Esophagus muscularis mucosa (tissue), 4 donors: ENCODE data around the gene ALDH3B1.
"Not testable (repeated sequence)": the region's sequence is repeated elsewhere in the genome, so short reads cannot be mapped to it uniquely, and the experiment has no call there.

Experiments used
- CTCF ChIP-seq, 3 experiments: fragments of 200-600 bp in 2 of 3; fragments of 450-650 bp in 1 of 3; sonication (generic) in 2 of 3; IDR thresholded peaks; one replicate each; pipeline ENCODE4 v1.5.1; 2017 to 2019; ENCODE audit warnings: antibody characterized with exemption in 3 of 3, mild to moderate bottlenecking in 2 of 3, moderate library complexity in 1 of 3
- EP300 ChIP-seq: sonication (generic); formaldehyde crosslinking; IDR thresholded peaks from one replicate; pipeline ENCODE4 v1.6.1; 2017; ENCODE audit warnings: antibody characterized with exemption
- POLR2AphosphoS5 ChIP-seq, 2 donors: sonication (generic); formaldehyde crosslinking; IDR thresholded peaks; one replicate each; pipeline ENCODE4 v1.6.1; 2017; ENCODE audit warnings: antibody characterized with exemption in 2 of 2

DNA sequence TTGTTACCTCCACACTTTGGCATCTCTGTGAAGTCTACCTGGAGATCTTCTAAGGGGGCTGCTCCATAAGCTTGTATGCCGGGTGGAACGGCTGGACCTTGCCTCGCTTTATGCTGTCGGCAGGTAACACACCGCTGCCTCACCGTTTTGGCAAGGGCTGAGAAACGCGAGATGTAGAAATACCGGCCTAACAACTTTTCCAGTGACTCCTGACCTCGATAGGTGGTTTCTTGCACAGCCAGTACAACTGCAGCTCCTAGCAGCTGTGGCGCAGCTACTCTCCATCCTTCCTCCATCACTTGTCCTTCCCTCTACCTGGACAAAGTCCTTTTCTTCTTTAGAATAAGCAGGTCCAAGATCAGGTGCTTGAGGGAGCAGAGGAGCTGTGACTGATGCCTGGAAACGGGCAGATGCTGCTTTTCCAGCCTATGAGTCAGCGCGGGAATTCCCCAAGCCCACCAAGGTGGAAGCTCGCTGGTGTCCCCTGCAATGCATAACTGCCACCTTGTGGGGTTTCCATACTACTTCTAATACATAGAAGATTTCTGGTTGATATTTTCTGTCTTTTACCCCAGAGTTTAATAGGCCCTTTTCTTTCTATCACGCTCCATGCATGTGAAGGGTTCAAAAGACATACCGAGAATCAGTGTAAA lies 31.2 kb upstream of the ALDH3B1 start:
- not testable (repeated sequence) for TF ChIP-seq POLR2AphosphoS5 (IDR thresholded peaks at IDR 0.05); EP300; CTCF (IDR thresholded peaks at IDR 0.05)
